SK-N-SH treated with all-trans-retinoic acid at 6 μM for 48 hours (cell line): ENCODE data around the gene SHCBP1L.

Experiments
- ATAC-seq: fragments of 200-7000 bp; cut with Tn5 transposase; 3 replicates; pipeline ENCODE4 v1.9.1; 2020; ENCODE audit warnings: mild to moderate bottlenecking, moderate library complexity
- ARNTL ChIP-seq: fragments of 450-650 bp; formaldehyde crosslinking; IDR thresholded peaks from 2 replicates; pipeline ENCODE4 v1.5.0; 2020; ENCODE audit warnings: low read depth, mild to moderate bottlenecking, moderate library complexity, borderline replicate concordance
- CSDC2 ChIP-seq: fragments of 250-450 bp; sonication (Bioruptor Pico); IDR thresholded peaks from 2 replicates; pipeline ENCODE4 v1.5.0; 2020; ENCODE audit warnings: mild to moderate bottlenecking, moderate library complexity
- CSRNP3 ChIP-seq: fragments of 250-450 bp; sonication (Bioruptor Pico); IDR thresholded peaks from 2 replicates; pipeline ENCODE4 v1.5.1; 2021; ENCODE audit warnings: mild to moderate bottlenecking, moderate library complexity
- ESRRG ChIP-seq: fragments of 250-450 bp; sonication (Bioruptor Pico); IDR thresholded peaks from 2 replicates; pipeline ENCODE4 v1.6.1; 2021; ENCODE audit warnings: mild to moderate bottlenecking
- ISL1 ChIP-seq: fragments of 250-450 bp; sonication (Bioruptor Pico); IDR thresholded peaks from 2 replicates; pipeline ENCODE4 v2.1.2; 2022; ENCODE audit warnings: mild to moderate bottlenecking, moderate library complexity
- OSR1 ChIP-seq: fragments of 250-450 bp; sonication (Bioruptor Pico); IDR thresholded peaks from 2 replicates; pipeline ENCODE4 v1.8.0; 2022; ENCODE audit warnings: moderate library complexity, mild to moderate bottlenecking, inconsistent platforms
- PATZ1 ChIP-seq: fragments of 250-450 bp; sonication (Bioruptor Pico); IDR thresholded peaks from 2 replicates; pipeline ENCODE4 v1.8.0; 2020; ENCODE audit warnings: mild to moderate bottlenecking, moderate library complexity, borderline replicate concordance
- POU6F1 ChIP-seq: fragments of 250-450 bp; sonication (Bioruptor Pico); IDR thresholded peaks from 2 replicates; pipeline ENCODE4 v1.8.0; 2021; ENCODE audit warnings: low read depth, mild to moderate bottlenecking, moderate library complexity, borderline replicate concordance
- PPARA ChIP-seq: fragments of 250-450 bp; sonication (Bioruptor Pico); IDR thresholded peaks from 2 replicates; pipeline ENCODE4 v1.5.0; 2020; ENCODE audit warnings: mild to moderate bottlenecking, borderline replicate concordance
- RARB ChIP-seq: fragments of 250-450 bp; sonication (Bioruptor Pico); IDR thresholded peaks from 2 replicates; pipeline ENCODE4 v1.8.0; 2021; ENCODE audit warnings: mild to moderate bottlenecking, moderate library complexity
- SNAI2 ChIP-seq: fragments of 250-450 bp; sonication (Bioruptor Pico); IDR thresholded peaks from 2 replicates; pipeline ENCODE4 v1.5.0; 2020; ENCODE audit warnings: mild to moderate bottlenecking, moderate library complexity
- TOX ChIP-seq: fragments of 250-450 bp; sonication (Bioruptor Pico); IDR thresholded peaks from 2 replicates; pipeline ENCODE4 v1.8.0; 2021; ENCODE audit warnings: mild to moderate bottlenecking, moderate library complexity, borderline replicate concordance
- ZC3H10 ChIP-seq: fragments of 250-450 bp; sonication (Bioruptor Pico); IDR thresholded peaks from 2 replicates; pipeline ENCODE4 v1.5.1; 2021; ENCODE audit warnings: mild to moderate bottlenecking, moderate library complexity
- ZFP30 ChIP-seq: fragments of 450-650 bp; formaldehyde crosslinking; IDR thresholded peaks from 2 replicates; pipeline ENCODE4 v1.5.0; 2022; ENCODE audit warnings: mild to moderate bottlenecking, moderate library complexity
- ZNF565 ChIP-seq: fragments of 450-650 bp; formaldehyde crosslinking; conservative IDR thresholded peaks from 2 replicates; pipeline ENCODE4 v1.5.0; 2020; ENCODE audit warnings: low read depth, mild to moderate bottlenecking, moderate library complexity
- ZNF8 ChIP-seq: fragments of 450-650 bp; formaldehyde crosslinking; IDR thresholded peaks from 2 replicates; pipeline ENCODE4 v1.5.0; 2020; ENCODE audit warnings: mild to moderate bottlenecking, moderate library complexity
- TF ChIP-seq, protein P1 (sequence below): fragments of 250-450 bp; sonication (Bioruptor Pico); IDR thresholded peaks from 2 replicates; pipeline ENCODE4 v1.5.0; 2020; ENCODE audit warnings: mild to moderate bottlenecking, moderate library complexity

The SHCBP1L gene

DNA sequence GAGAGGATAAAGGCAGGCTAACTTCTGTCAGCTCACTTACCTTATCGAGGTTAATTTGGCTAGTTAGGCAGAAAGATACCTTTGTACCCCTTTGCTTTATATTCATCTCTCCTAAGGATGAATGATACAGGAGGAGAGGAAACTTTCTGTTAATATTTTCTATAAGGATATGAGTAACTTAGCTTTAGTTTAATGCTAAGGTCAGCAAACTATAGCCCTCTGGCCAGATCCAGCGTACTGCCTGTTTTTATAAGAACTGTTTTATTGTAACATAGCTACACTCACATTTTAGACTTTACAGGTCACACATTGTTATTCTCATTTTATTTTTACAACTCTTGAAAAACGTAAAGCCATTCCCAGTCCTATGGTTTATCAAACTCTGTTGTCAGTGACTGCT is 95.8 kb downstream of the SHCBP1L start:
- ATAC-seq: no peak
- no peak for TF ChIP-seq PATZ1 (CRISPR knock-in tag)
- no peak for TF ChIP-seq ZFP30 (CRISPR knock-in tag)
- TF ChIP-seq ZNF565: no peak
- TF ChIP-seq PPARA (CRISPR knock-in tag): no peak
- no peak for TF ChIP-seq CSDC2 (CRISPR knock-in tag)
- TF ChIP-seq SNAI2 (CRISPR knock-in tag): no peak
- no peak for TF ChIP-seq ZC3H10 (CRISPR knock-in tag)
- no peak for TF ChIP-seq CSRNP3 (CRISPR knock-in tag)
- TF ChIP-seq RARB: no peak
- TF ChIP-seq, all 23 proteins: peak for 0

- TF ChIP-seq ARNTL (no peak), CSDC2 (CRISPR knock-in tag) (no peak), ISL1 (no peak), TOX (no peak)
- peak; percentile 20; the same call in 2 of the 3 replicates for ATAC-seq
Observed at GRCh38 chr1:182855911-182856310, 97.1 kb downstream of the SHCBP1L start.

GRCh38 chr1:182851825-182852224 is 101.1 kb downstream of the SHCBP1L start:
- no peak for ATAC-seq
- no peak for TF ChIP-seq PATZ1 (CRISPR knock-in tag)
- no peak for TF ChIP-seq OSR1
- no peak for TF ChIP-seq ESRRG
- TF ChIP-seq TOX: no peak
- no peak for TF ChIP-seq ZC3H10 (CRISPR knock-in tag)
- TF ChIP-seq PPARA (CRISPR knock-in tag): no peak
- no peak for TF ChIP-seq ZNF8 (CRISPR knock-in tag)
- TF ChIP-seq, all 23 proteins: peak for 0

- TF ChIP-seq PPARA (CRISPR knock-in tag) (no peak), SNAI2 (CRISPR knock-in tag) (no peak), ZNF565 (no peak), ZNF8 (CRISPR knock-in tag) (no peak), ZC3H10 (CRISPR knock-in tag) (no peak), TOX (no peak), POU6F1 (CRISPR knock-in tag) (no peak)
- TF ChIP-seq, protein P1, sequence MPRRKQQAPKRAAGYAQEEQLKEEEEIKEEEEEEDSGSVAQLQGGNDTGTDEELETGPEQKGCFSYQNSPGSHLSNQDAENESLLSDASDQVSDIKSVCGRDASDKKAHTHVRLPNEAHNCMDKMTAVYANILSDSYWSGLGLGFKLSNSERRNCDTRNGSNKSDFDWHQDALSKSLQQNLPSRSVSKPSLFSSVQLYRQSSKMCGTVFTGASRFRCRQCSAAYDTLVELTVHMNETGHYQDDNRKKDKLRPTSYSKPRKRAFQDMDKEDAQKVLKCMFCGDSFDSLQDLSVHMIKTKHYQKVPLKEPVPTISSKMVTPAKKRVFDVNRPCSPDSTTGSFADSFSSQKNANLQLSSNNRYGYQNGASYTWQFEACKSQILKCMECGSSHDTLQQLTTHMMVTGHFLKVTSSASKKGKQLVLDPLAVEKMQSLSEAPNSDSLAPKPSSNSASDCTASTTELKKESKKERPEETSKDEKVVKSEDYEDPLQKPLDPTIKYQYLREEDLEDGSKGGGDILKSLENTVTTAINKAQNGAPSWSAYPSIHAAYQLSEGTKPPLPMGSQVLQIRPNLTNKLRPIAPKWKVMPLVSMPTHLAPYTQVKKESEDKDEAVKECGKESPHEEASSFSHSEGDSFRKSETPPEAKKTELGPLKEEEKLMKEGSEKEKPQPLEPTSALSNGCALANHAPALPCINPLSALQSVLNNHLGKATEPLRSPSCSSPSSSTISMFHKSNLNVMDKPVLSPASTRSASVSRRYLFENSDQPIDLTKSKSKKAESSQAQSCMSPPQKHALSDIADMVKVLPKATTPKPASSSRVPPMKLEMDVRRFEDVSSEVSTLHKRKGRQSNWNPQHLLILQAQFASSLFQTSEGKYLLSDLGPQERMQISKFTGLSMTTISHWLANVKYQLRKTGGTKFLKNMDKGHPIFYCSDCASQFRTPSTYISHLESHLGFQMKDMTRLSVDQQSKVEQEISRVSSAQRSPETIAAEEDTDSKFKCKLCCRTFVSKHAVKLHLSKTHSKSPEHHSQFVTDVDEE (CRISPR knock-in tag): no peak
- ATAC-seq: no peak
Observed at GRCh38 chr1:182850319-182850718, 102.6 kb downstream of the SHCBP1L start.
